ENCODE measurements around the gene SLC35G6.

- TF ChIP-seq CTCF (IDR thresholded peaks at IDR 0.05; ENCODE audit: low read depth, low read length) (no peak), EZH2phosphoT487 (IDR thresholded peaks at IDR 0.05; ENCODE audit: low read depth) (no peak)
These were observed 35.7 kb upstream of the SLC35G6 start for GRCh38 chr17:7445619-7445968.
